Suprapubic skin (tissue), 4 donors: ENCODE results near the gene GMEB2.

Experiments
- CTCF ChIP-seq, 2 donors: fragments of 200-600 bp in 1 of 2; fragments of 450-650 bp in 1 of 2; sonication (generic) in 1 of 2; IDR thresholded peaks; one replicate each; pipeline ENCODE4 v1.5.1; 2016 to 2019; ENCODE audit warnings: antibody characterized with exemption in 2 of 2, mild to moderate bottlenecking in 1 of 2, moderate library complexity in 1 of 2
- EP300 ChIP-seq: sonication (generic); formaldehyde crosslinking; IDR thresholded peaks from one replicate; pipeline ENCODE4 v1.6.1; 2017; ENCODE audit warnings: antibody characterized with exemption
- POLR2A ChIP-seq, 2 donors: fragments of 450-650 bp; IDR thresholded peaks; one replicate each; pipeline ENCODE4 v1.6.1; 2017; ENCODE audit warnings: antibody characterized with exemption in 2 of 2, mild to moderate bottlenecking in 2 of 2, moderate library complexity in 2 of 2
- POLR2AphosphoS5 ChIP-seq, 3 donors: sonication (generic); formaldehyde crosslinking; IDR thresholded peaks; one replicate each; pipeline ENCODE4 v1.6.1; 2017; ENCODE audit warnings: antibody characterized with exemption in 3 of 3

- TF ChIP-seq CTCF (IDR thresholded peaks at IDR 0.05) (no peak), POLR2AphosphoS5 (IDR thresholded peaks at IDR 0.05) (no peak), EP300 (no peak), POLR2A (IDR thresholded peaks at IDR 0.05) (no peak)
Measured at GRCh38 chr20:63572071-63572787, 54.7 kb downstream of the GMEB2 start.
